Brain pericyte (primary cell): ENCODE data around the gene RAB5A.
"Not testable (repeated sequence)": the region's sequence is repeated elsewhere in the genome, so short reads cannot be mapped to it uniquely, and the experiment has no call there.

Experiments used
- DNase-seq: peaks from one replicate; pipeline ENCODE4 v3.0.0-alpha.2; 2012; ENCODE audit warnings: low read depth, low spot score

RAB5A gene

GRCh38 chr3:20023623-20024405 lies 76.9 kb downstream of the RAB5A start:
- no peak for DNase-seq

GRCh38 chr3:20027136-20027535 lies 80.2 kb downstream of the RAB5A start:
- DNase-seq: no peak

- no peak for DNase-seq
Observed at GRCh38 chr3:20028905-20029331, 82.0 kb downstream of the RAB5A start.

- DNase-seq: not testable (repeated sequence)
Observed at GRCh38 chr3:20031939-20032338, 85.0 kb downstream of the RAB5A start.
